Measurements from ENCODE around the gene DIAPH2.

Gene DIAPH2

DNA sequence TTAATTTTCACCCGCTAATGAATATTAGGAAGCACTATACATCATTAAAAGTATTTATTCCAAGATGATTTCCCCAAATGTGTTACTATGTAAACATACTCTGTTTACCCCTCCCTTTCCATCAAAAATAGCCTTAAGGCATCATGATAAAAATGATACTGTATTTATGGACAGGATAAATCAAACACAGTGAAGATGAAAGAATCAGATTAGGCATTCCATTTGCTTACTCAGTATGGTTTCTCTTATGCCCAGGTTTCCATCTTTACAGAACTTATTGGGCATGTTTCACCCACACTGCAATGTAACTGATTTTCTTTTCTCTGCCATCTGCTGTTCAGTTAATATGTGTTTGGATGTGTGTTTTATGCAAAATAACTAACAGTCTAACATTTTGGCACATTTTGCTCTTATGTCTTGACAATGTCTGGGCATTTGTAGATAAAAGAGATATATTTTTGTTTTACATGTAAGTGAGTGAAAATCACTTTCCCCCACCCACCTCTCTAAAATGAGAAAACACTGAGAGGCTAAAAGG, 644.3 kb downstream of the DIAPH2 start:
- Histone ChIP-seq H3K4me3 (no peak overlapping the region), H3K36me3 (no peaks in the 10 kb centered on the region), H3K27me3 (no peaks in the 10 kb centered on the region), H3K4me1 (no peaks in the 10 kb centered on the region), H3K9me3 (no peaks in the 10 kb centered on the region), H3K27ac (no peak overlapping the region)
- TF ChIP-seq, protein P1, sequence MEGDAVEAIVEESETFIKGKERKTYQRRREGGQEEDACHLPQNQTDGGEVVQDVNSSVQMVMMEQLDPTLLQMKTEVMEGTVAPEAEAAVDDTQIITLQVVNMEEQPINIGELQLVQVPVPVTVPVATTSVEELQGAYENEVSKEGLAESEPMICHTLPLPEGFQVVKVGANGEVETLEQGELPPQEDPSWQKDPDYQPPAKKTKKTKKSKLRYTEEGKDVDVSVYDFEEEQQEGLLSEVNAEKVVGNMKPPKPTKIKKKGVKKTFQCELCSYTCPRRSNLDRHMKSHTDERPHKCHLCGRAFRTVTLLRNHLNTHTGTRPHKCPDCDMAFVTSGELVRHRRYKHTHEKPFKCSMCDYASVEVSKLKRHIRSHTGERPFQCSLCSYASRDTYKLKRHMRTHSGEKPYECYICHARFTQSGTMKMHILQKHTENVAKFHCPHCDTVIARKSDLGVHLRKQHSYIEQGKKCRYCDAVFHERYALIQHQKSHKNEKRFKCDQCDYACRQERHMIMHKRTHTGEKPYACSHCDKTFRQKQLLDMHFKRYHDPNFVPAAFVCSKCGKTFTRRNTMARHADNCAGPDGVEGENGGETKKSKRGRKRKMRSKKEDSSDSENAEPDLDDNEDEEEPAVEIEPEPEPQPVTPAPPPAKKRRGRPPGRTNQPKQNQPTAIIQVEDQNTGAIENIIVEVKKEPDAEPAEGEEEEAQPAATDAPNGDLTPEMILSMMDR (IDR thresholded peaks at IDR 0.05) = no peak
- intact Hi-C loops (cut with DNase I; ENCODE audit: low total_unique reads) = no loop called here
- no peak for DNase-seq

- intact Hi-C loops (cut with DNase I; ENCODE audit: low total_unique reads) = no loop called here
- H3K4me3 ChIP-seq = no peak overlapping the region
- H3K36me3 ChIP-seq = no peaks in the 10 kb centered on the region
- no peak for DNase-seq
- TF ChIP-seq, protein P1 (IDR thresholded peaks at IDR 0.05) = no peak
- H3K9me3 ChIP-seq = no peaks in the 10 kb centered on the region
- H3K4me1 ChIP-seq = no peaks in the 10 kb centered on the region
- H3K27ac ChIP-seq = no peak overlapping the region
- no peaks in the 10 kb centered on the region for H3K27me3 ChIP-seq
These were observed 645.5 kb downstream of the DIAPH2 start for GRCh38 chrX:97330151-97330550.

- Histone ChIP-seq H3K9me3 (no peaks in the 10 kb centered on the region), H3K4me1 (no peaks in the 10 kb centered on the region), H3K36me3 (no peaks in the 10 kb centered on the region), H3K4me3 (no peak overlapping the region), H3K27ac (no peak overlapping the region), H3K27me3 (no peaks in the 10 kb centered on the region)
- TF ChIP-seq, protein P1 (IDR thresholded peaks at IDR 0.05) = no peak
- intact Hi-C loops (cut with DNase I; ENCODE audit: low total_unique reads) = no loop called here
- no peak for DNase-seq
These were observed 648.3 kb downstream of the DIAPH2 start for GRCh38 chrX:97332963-97333362.

GRCh38 chrX:97334850-97335249, 650.2 kb downstream of the DIAPH2 start:
- intact Hi-C loops (cut with DNase I; ENCODE audit: low total_unique reads) = no loop called here
- Histone ChIP-seq H3K27ac (no peak overlapping the region), H3K36me3 (no peaks in the 10 kb centered on the region), H3K4me3 (no peak overlapping the region), H3K9me3 (no peaks in the 10 kb centered on the region), H3K4me1 (no peaks in the 10 kb centered on the region), H3K27me3 (no peaks in the 10 kb centered on the region)
- no peak for DNase-seq
- TF ChIP-seq, protein P1 (IDR thresholded peaks at IDR 0.05) = no peak

DNA sequence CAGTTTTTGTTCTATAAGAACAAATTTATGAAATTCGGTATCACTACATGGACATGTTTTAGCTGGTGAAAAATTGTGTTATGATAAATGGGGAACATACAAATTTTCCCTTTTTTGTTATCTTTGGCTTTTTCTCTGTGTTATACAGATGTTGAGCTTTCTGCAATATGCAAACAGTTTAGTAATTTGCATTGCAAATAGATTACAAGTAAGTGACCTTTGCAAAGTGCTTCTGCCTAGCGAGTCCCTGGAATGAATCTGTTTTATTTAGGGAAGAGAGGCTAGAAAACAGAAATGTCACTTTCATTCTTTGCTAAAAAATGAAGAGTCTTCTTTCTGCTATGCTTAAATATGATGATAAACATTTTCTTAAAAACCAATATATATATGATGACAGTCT, 660.1 kb downstream of the DIAPH2 start:
- Histone ChIP-seq H3K4me3 (no peak overlapping the region), H3K27me3 (no peaks in the 10 kb centered on the region), H3K9me3 (no peaks in the 10 kb centered on the region), H3K27ac (no peak overlapping the region), H3K4me1 (no peaks in the 10 kb centered on the region), H3K36me3 (no peaks in the 10 kb centered on the region)
- no peak for DNase-seq
- intact Hi-C loops (cut with DNase I; ENCODE audit: low total_unique reads) = no loop called here
- TF ChIP-seq, protein P1 (IDR thresholded peaks at IDR 0.05) = no peak

- TF ChIP-seq, protein P1 (IDR thresholded peaks at IDR 0.05) = no peak
- Histone ChIP-seq H3K4me1 (no peaks in the 10 kb centered on the region), H3K4me3 (no peak overlapping the region), H3K27ac (no peak overlapping the region), H3K36me3 (no peaks in the 10 kb centered on the region), H3K9me3 (no peaks in the 10 kb centered on the region), H3K27me3 (no peaks in the 10 kb centered on the region)
- no peak for DNase-seq
- intact Hi-C loops (cut with DNase I; ENCODE audit: low total_unique reads) = no loop called here
These were observed 674.3 kb downstream of the DIAPH2 start for GRCh38 chrX:97358941-97359340.
